ENCODE results near the gene PFAS.

DNA sequence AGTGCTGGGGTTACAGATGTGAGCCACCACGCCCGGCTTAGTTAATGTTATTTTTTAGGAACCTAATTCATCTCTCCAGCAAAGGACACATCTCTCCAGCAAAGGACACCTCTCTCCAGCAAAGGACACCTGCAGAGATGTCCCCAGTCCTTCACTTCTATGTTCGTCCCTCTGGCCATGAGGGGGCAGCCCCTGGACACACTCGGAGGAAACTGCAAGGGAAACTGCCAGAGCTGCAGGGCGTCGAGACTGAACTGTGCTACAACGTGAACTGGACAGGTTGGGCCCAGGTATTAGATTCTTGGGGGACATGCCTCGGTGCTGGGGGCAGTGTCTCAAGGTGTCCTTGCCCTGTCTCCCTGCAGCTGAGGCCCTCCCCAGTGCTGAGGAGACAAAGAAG lies 4.7 kb downstream of the PFAS start:
- TF ChIP-seq POLR2AphosphoS5 (IDR thresholded peaks at IDR 0.05; ENCODE audit: borderline replicate concordance, low read depth, low read length) (no peak), EZH2 (IDR thresholded peaks at IDR 0.05) (no peak), FOXP2 (optimal IDR thresholded peaks at IDR 0.05; ENCODE audit: control extremely low read depth, extremely low read length, insufficient read depth) (no peak)

Data from SK-N-MC (cell line).